Stimulated activated CD8-positive, alpha-beta memory T cell treated with anti-CD3 and anti-CD28 coated beads, Interleukin-15, amount 100 ng/mL, for 48 hours (primary cell): ENCODE results near the gene MACC1.
"Not testable (repeated sequence)": the region's sequence is repeated elsewhere in the genome, so short reads cannot be mapped to it uniquely, and the experiment has no call there.

ENCODE experiments used
- DNase-seq, 2 donors: peaks; one replicate each; pipeline ENCODE4 v3.0.0-alpha.2; 2020; ENCODE audit warnings: low read depth in 2 of 2

Gene MACC1

GRCh38 chr7:20207811-20208210 is 9.4 kb downstream of the MACC1 start:
- DNase-seq = not testable (repeated sequence)

- no peak for DNase-seq
These were observed 10.9 kb downstream of the MACC1 start for GRCh38 chr7:20206104-20206896.

GRCh38 chr7:20203316-20203715 is 13.9 kb downstream of the MACC1 start:
- no peak for DNase-seq

GRCh38 chr7:20201380-20201779 is 15.8 kb downstream of the MACC1 start:
- DNase-seq = no peak

- DNase-seq = no peak
These were observed 16.2 kb downstream of the MACC1 start for GRCh38 chr7:20200971-20201370.

- DNase-seq = no peak
These were observed 16.8 kb downstream of the MACC1 start for GRCh38 chr7:20200361-20200760.

- DNase-seq = no peak
These were observed 18.0 kb downstream of the MACC1 start for GRCh38 chr7:20199015-20199737.

GRCh38 chr7:20198260-20198659 is 18.9 kb downstream of the MACC1 start:
- DNase-seq = no peak

GRCh38 chr7:20197837-20198236 is 19.3 kb downstream of the MACC1 start:
- no peak for DNase-seq

- no peak for DNase-seq
These were observed 19.9 kb downstream of the MACC1 start for GRCh38 chr7:20197125-20197748.

GRCh38 chr7:20194343-20194995 is 22.7 kb downstream of the MACC1 start:
- DNase-seq = no peak

- DNase-seq = no peak
These were observed 23.3 kb downstream of the MACC1 start for GRCh38 chr7:20193873-20194272.

GRCh38 chr7:20193242-20193777 is 23.9 kb downstream of the MACC1 start:
- no peak for DNase-seq

GRCh38 chr7:20191391-20191869 is 25.8 kb downstream of the MACC1 start:
- DNase-seq = no peak

- DNase-seq = no peak
These were observed 26.4 kb downstream of the MACC1 start for GRCh38 chr7:20190560-20191390.

GRCh38 chr7:20189852-20190251 is 27.3 kb downstream of the MACC1 start:
- DNase-seq = no peak

- DNase-seq = no peak
These were observed 28.6 kb downstream of the MACC1 start for GRCh38 chr7:20188567-20188966.

- DNase-seq = not testable (repeated sequence)
These were observed 29.3 kb downstream of the MACC1 start for GRCh38 chr7:20187850-20188249.

- DNase-seq = no peak
These were observed 31.2 kb downstream of the MACC1 start for GRCh38 chr7:20185988-20186387.

- DNase-seq = no peak
These were observed 34.1 kb downstream of the MACC1 start for GRCh38 chr7:20183086-20183485.
